GM10266 (cell line): ENCODE results near the gene ELP5.
A peak's percentile ranks its signal among the peaks of the same experiment; 100 is the strongest.

ENCODE experiments used
- DNase-seq: peaks from one replicate; pipeline ENCODE4 v3.0.0; 2012; ENCODE audit errors: extremely low spot score
- TF ChIP-seq, protein P1 (sequence below): IDR thresholded peaks from 2 replicates; pipeline ENCODE4 v1.5.1; 2012; ENCODE audit warnings: mild to moderate bottlenecking, low read depth; ENCODE audit not compliant: control insufficient read depth, insufficient read depth; ENCODE audit errors: missing control alignments

The ELP5 gene

DNA sequence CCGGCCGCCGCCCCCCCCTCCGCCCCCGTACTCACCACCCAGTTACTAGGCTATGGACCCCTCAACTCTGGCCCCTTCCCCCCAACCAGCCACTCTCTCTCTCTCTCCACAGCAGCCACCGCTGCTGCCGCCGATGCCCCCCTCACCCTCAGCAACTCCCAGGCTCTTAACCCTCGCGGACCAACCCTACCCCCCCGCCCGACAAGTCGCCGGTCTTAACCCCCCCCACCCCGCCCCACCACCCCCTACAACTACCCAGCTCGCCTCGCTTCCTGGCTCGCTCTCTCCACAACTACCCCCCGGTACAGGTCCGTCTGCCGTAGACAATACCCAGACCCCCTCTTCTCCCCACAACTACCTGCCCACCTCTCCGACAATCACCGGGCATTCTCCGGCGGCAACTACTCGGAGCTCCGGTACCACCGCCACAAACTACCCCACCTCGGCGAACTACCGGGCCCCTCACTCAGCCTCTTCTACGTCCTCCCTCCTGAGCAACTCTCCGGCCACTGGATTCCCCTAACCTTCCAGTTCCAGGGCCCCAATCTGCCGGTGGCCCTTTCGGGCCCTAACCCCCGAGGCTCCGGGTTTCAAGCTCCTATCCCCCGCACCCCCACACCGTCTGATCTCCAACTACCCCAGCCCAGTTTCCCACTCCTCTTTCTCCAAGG lies 13.5 kb upstream of the ELP5 start:
- TF ChIP-seq, protein P1, sequence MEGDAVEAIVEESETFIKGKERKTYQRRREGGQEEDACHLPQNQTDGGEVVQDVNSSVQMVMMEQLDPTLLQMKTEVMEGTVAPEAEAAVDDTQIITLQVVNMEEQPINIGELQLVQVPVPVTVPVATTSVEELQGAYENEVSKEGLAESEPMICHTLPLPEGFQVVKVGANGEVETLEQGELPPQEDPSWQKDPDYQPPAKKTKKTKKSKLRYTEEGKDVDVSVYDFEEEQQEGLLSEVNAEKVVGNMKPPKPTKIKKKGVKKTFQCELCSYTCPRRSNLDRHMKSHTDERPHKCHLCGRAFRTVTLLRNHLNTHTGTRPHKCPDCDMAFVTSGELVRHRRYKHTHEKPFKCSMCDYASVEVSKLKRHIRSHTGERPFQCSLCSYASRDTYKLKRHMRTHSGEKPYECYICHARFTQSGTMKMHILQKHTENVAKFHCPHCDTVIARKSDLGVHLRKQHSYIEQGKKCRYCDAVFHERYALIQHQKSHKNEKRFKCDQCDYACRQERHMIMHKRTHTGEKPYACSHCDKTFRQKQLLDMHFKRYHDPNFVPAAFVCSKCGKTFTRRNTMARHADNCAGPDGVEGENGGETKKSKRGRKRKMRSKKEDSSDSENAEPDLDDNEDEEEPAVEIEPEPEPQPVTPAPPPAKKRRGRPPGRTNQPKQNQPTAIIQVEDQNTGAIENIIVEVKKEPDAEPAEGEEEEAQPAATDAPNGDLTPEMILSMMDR: no peak
- no peak for DNase-seq

DNA sequence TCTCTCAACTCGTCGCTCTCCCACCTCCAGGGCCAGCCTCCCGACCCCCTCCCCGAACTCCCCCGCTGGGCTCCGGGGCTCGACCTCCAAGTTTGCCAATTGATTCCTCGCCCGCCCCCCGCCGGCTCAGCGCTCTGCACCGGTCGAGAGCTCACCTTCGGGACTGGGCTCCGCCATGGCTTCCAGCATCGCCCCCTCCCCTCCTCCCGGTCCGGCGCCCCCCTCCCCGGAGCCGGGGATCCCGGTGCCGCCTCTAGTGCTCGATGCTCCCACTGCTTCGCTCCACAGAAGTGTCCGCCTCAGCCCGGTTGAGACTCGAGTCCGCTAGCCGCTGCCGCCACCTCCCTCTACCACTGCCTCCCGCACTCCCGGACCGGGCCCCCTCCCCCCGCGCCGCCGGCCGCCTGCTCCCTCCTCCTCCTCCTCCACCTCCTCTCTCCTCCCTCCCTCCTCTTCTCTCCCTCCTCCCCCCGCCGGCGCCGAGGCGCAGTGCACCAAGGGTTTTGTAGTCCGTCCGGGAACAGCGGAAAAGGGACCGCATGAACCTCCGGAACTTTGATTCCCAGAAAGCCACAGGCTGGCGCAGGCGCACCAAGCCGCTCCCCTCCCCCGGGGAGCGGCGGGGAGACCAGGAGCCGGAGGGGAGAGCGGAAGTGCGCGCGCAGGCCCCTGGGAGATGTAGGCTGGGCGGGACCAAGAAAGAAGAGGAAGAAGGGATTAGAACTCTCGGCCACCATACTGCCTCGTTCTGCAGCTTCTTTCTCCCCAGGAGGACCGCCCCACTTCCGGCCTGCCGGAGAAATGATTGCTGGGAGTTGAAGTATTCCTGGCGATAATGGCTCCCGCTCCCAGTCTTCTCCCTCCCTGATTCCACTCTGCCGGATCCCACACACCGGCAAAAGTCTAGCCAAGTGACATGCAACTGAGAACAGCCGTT lies 12.7 kb upstream of the ELP5 start, which contains the start of gene PHF23:
PHF23 (minus strand) TSS at position 367 of the 937 bp plus-strand sequence; CDS start at position 189, 178 bp downstream.
- DNase-seq: peak; percentile 99
- TF ChIP-seq, protein P1: no peak

DNA sequence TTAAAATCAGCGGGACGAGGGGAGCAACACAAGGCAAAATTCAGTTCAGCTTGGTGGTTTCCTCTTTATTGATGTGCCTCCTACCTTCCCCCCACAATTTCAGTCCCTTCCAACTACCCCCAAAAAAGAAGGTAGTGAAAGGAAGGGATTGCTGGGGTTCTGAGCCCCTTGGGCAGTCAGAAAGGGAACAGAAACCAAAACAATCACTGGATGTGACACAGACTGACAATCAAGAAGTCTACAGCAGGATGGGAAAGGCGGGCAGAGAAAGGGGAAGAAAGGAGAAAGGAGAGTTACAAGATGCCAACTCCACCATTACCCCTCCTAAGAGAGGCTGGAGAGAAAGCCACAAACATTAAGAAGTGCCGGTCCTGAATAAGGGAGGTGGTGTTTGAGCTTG lies 11.6 kb upstream of the ELP5 start:
- no peak for DNase-seq
- TF ChIP-seq, protein P1: no peak

DNA sequence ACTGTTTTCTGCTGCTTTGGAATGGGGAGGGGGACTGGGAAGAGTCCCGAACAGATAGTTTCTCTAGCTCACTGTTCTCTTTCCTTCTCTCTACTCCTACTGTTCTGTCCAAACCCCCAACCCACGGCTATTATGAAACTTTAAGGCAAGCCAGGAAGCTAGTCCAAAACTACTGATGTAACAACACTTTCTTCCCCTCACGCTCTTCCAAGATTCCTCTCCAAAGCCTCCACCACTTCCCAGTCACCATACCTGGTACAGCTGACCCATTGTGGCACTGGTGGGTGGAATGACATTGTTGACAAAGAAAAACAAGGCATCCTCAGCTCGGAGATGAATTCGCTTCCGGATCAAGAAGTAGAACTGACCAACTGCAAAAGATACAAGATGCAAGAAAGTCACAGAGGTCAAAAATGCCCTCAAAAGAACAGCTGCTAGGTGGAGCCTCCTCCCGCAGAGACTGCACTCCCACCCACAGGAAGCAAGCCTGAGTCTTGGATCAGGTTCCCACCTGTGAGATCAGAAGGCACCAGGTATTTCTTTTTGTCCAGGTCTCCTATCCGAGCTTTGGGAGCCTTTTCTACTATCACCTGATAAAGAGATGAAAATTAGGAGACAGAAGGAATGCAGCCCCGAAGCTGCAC lies 10.8 kb upstream of the ELP5 start:
- TF ChIP-seq, protein P1: no peak
- DNase-seq: no peak

DNA sequence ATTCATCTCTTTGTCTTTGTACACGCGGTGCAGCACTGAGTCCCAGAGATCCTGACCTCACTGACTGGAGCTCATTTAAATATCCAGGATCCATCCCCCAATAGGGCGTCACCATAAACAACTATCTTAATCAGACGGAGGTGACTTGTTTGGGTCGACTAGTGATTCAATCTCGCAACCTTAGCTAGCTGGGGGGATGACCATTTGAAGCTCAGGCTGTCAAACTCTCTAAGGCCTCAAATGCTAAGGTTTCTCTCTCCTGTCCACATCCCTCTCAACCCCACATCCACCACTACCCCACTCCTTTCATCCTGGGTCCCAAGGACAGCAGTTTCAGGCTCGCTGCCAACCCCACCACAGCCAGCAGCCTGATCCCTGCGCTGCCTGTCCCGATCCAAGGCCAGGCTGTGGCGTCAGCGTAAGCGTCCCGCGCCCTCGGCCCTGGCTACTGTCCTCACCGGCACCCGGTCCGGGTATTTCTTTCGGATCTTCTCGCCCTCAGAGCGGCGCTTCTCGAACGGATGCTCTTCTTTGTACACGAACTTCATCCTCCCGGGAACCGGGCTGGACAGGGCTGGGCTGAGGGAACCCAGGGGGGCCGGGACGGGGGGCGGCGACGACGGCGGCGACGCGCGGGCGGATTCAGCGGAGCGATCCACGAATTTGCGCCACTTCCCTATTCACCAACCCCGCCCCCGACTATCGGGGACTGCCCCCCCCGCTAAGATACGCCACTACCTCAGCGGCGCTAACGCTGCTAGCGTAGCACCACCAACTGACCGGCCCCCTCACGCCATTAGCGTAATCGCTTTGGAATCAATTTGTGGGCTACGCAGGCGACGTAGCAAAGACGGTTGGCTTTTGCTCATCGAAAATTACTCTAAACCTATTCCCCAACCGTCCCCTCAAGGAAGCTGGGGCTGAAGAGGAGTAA lies 10.0 kb upstream of the ELP5 start, which contains the start of gene GABARAP:
GABARAP (minus strand) TSS at position 667 of the 934 bp plus-strand sequence; CDS start at position 548, 119 bp downstream.
- DNase-seq: peak; percentile 85
- TF ChIP-seq, protein P1: no peak

DNA sequence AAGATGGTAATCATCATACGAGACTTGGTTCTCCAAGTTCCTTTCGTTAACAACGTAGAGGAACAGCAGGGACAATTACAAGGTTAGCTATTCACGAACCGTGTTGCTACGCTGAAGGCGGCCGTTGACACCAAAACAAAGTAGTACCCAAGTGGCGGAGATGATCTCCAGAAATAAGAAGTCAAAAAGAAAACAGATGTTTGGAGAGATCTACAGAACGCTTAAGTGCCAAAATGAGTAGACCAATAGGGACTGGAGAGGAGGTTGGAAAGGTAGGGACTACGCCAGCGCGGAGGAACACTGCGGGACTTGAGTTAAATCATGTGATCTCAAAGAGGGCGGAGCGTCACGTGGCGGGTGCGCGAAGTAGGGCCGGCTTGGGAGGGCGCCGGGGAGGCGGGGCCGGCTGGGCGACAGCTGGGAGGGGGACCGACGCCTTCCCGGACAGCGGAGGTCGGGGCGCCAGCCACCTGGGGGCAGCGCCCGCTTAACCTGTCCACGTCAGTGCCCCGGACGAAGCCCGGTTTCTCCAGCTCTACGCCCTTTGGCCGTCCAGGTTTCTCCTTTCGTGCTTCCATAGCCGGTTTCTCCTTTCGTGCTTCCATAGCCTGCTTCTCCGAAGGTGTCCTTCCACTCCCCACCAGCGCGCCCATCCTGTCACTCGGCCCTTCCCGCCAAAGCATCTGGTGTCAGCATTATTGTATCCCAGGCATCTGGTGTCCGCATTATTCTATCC lies 9.1 kb upstream of the ELP5 start:
- TF ChIP-seq, protein P1: peak; percentile 7
- peak; percentile 92 for DNase-seq
